Dermis blood vessel endothelial cell (primary cell): Measurements from ENCODE around the gene ZNF792. TPM values are rescaled to one million over a fixed set of nuclear protein-coding genes. Genes with fewer than 3 reads are reported as not detected.
"Not testable (repeated sequence)": the region's sequence is repeated elsewhere in the genome, so short reads cannot be mapped to it uniquely, and the experiment has no call there.

Experiments used
- DNase-seq: peaks from one replicate; pipeline ENCODE4 v3.0.0; 2010
- total RNA-seq: library from RNA; depleted of rRNA; stranded (reverse); fragments of >200 nt; gene quantifications from 2 replicates; pipeline ENCODE4 v1.2.3, GENCODE V29; 2014

Gene ZNF792
- 55.2 and 57.2 TPM in 2 replicates for total RNA-seq

GRCh38 chr19:34963573-34964406, at the start of gene ZNF792:
Gene ZNF792, minus strand, starts transcription at chr19:34964229. Its CDS starts 567 bp downstream, at chr19:34963662.
- DNase-seq, result peak; percentile 83

GRCh38 chr19:35013041-35013819, 49.2 kb upstream of the ZNF792 start:
- peak; percentile 82 for DNase-seq

GRCh38 chr19:35011737-35012682, 48.0 kb upstream of the ZNF792 start:
- no peak for DNase-seq

- DNase-seq, result no peak
These were observed 47.2 kb upstream of the ZNF792 start for GRCh38 chr19:35011091-35011689.

- no peak for DNase-seq
These were observed 45.7 kb upstream of the ZNF792 start for GRCh38 chr19:35009424-35010415.

GRCh38 chr19:35008891-35009341, 44.9 kb upstream of the ZNF792 start:
- DNase-seq, result no peak

- not testable (repeated sequence) for DNase-seq
These were observed 43.4 kb upstream of the ZNF792 start for GRCh38 chr19:35007427-35007826.

GRCh38 chr19:35006999-35007365, 43.0 kb upstream of the ZNF792 start:
- no peak for DNase-seq

- DNase-seq, result peak; percentile 75
These were observed 42.4 kb upstream of the ZNF792 start for GRCh38 chr19:35006342-35006998.

GRCh38 chr19:35006007-35006341, 41.9 kb upstream of the ZNF792 start:
- not testable (repeated sequence) for DNase-seq

GRCh38 chr19:35005256-35005977, 41.4 kb upstream of the ZNF792 start:
- DNase-seq, result no peak

- DNase-seq, result no peak
These were observed 40.7 kb upstream of the ZNF792 start for GRCh38 chr19:35004517-35005255.

- DNase-seq, result no peak
These were observed 38.1 kb upstream of the ZNF792 start for GRCh38 chr19:35002037-35002535.

GRCh38 chr19:35000647-35001501, 36.8 kb upstream of the ZNF792 start:
- peak; percentile 56 for DNase-seq

- DNase-seq, result no peak
These were observed 36.3 kb upstream of the ZNF792 start for GRCh38 chr19:35000338-35000646.

- DNase-seq, result peak; percentile 87
These were observed 35.7 kb upstream of the ZNF792 start, which contains the start of gene GRAMD1A for GRCh38 chr19:34999498-35000337. Gene GRAMD1A, plus strand, starts transcription at chr19:35000323. Its CDS starts 156 bp downstream, at chr19:35000479.
